CD4-positive, alpha-beta memory T cell (primary cell): ENCODE results near the gene WFS1. TPM values are rescaled to one million over a fixed set of nuclear protein-coding genes. Genes with fewer than 3 reads are reported as not detected.

Source experiments
- CTCF ChIA-PET: fragments of 350-600 bp; sonication (Branson Sonifier 250); formaldehyde crosslinking; loops from one replicate; lab custom pipeline; 2021; ENCODE audit warnings: inconsistent platforms; ENCODE audit not compliant: partially characterized antibody; lab: Charles Lee
- POLR2A ChIA-PET: fragments of 350-600 bp; sonication (Branson Sonifier 250); formaldehyde crosslinking; loops from one replicate; lab custom pipeline; 2021; ENCODE audit not compliant: partially characterized antibody; lab: Charles Lee
- DNase-seq, 5 donors: peaks; one replicate each; pipeline versions ENCODE4 v3.0.0 to v3.0.0-alpha.2; 2020 to 2022; ENCODE audit warnings: mixed read lengths in 1 of 5
- H3K27ac ChIP-seq: one replicate; pipeline ENCODE4 v1.7.0; 2013; ENCODE audit warnings: low read depth, low read length
- H3K27me3 ChIP-seq: 2 replicates; pipeline ENCODE4 v1.7.0; 2013; ENCODE audit warnings: mild to moderate bottlenecking, low read length, moderate library complexity; ENCODE audit not compliant: insufficient read depth
- H3K36me3 ChIP-seq: 2 replicates; pipeline ENCODE4 v1.7.0; 2013; ENCODE audit warnings: mild to moderate bottlenecking, low read length, moderate library complexity; ENCODE audit not compliant: insufficient read depth
- H3K4me1 ChIP-seq: 2 replicates; pipeline ENCODE4 v1.7.0; 2013; ENCODE audit warnings: mild to moderate bottlenecking, low read length, moderate library complexity; ENCODE audit not compliant: insufficient read depth
- H3K4me3 ChIP-seq, 2 donors: one replicate each; pipeline ENCODE4 v1.7.0; 2013; ENCODE audit warnings: low read length in 2 of 2, mild to moderate bottlenecking in 1 of 2
- H3K9me3 ChIP-seq, 2 donors: one replicate each; pipeline ENCODE4 v1.7.0; 2013; ENCODE audit warnings: low read length in 2 of 2, control low read depth in 1 of 2; ENCODE audit not compliant: control insufficient read depth in 1 of 2
- H3K27ac Mint-ChIP-seq, 7 donors: one replicate each; pipeline ENCODE4 v1.8.0; 2020 to 2021; ENCODE audit warnings: mixed read lengths in 7 of 7, mild to moderate bottlenecking in 6 of 7, inconsistent platforms in 3 of 7, moderate library complexity in 3 of 7
- H3K27me3 Mint-ChIP-seq, 2 donors: one replicate each; pipeline ENCODE4 v1.8.0; 2020 to 2021; ENCODE audit warnings: mixed read lengths in 2 of 2
- H3K36me3 Mint-ChIP-seq, 2 donors: one replicate each; pipeline ENCODE4 v1.8.0; 2020 to 2021; ENCODE audit warnings: mixed read lengths in 2 of 2, inconsistent platforms in 1 of 2, mild to moderate bottlenecking in 1 of 2
- H3K4me1 Mint-ChIP-seq, 4 donors: one replicate each; pipeline ENCODE4 v1.8.0; 2020 to 2021; ENCODE audit warnings: mixed read lengths in 4 of 4, mild to moderate bottlenecking in 1 of 4
- H3K4me3 Mint-ChIP-seq, 8 donors: one replicate each; pipeline ENCODE4 v1.8.0; 2020 to 2021; ENCODE audit warnings: mixed read lengths in 8 of 8, mild to moderate bottlenecking in 7 of 8, moderate library complexity in 6 of 8, inconsistent platforms in 3 of 8
- H3K9me3 Mint-ChIP-seq, 8 donors: one replicate each; pipeline ENCODE4 v1.8.0; 2020 to 2021; ENCODE audit warnings: mixed read lengths in 8 of 8, mild to moderate bottlenecking in 5 of 8, inconsistent platforms in 3 of 8, moderate library complexity in 1 of 8
- intact Hi-C: fragments of 100-400 bp; cut with micrococcal nuclease; formaldehyde crosslinking; loops from one replicate; pipeline ENCODE4 v1.15.1; 2023
- polyA plus RNA-seq, 2 donors: library from polyadenylated mRNA; unstranded; fragments of 300-500 nt; fragmentation: Illumina TruSeq; gene quantifications; one replicate each; pipeline ENCODE4 v1.2.3, GENCODE V29; 2021
- total RNA-seq, 2 experiments: library from RNA; stranded (reverse); gene quantifications; one replicate each; pipeline ENCODE4 v1.2.3, GENCODE V29; 2021

Gene WFS1
- total and polyA plus RNA-seq, 4 experiments from 2014 or later: 2.6 to 5.5 (median 4.3) TPM

DNA sequence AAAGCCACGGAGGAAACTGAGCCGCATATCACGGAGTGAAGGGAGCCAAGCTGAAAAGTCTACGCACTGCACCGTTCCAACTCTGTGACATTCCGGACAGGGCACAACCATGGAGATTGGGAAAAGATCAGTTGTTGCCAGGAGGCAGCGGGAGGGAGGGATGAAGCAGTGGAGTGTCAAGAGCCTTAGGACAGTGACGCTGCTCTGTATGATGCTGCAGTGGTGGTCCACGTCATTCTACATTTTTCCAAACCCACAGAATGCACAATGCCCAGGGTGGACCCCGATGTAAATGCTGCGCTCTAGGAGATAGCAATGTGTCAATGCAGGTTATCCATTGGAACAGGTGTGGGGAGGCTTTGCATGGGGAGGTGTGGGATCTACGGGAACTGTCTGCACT is 7.5 kb upstream of the WFS1 start:
- Mint-ChIP-seq H3K36me3 (no peaks in the 10 kb centered on the region), H3K27me3 (peaks cover 14 to 18% of the 10 kb centered on the region in 2 donors), H3K9me3 (no peaks in the 10 kb centered on the region), H3K27ac (no peak overlapping the region), H3K4me3 (no peak overlapping the region), H3K4me1 (peaks cover 0 to 3% (median 2%) of the 10 kb centered on the region in 4 donors)
- Histone ChIP-seq H3K4me1 (no peaks in the 10 kb centered on the region), H3K9me3 (no peaks in the 10 kb centered on the region), H3K4me3 (no peak overlapping the region), H3K36me3 (no peaks in the 10 kb centered on the region), H3K27ac (no peak overlapping the region), H3K27me3 (no peaks in the 10 kb centered on the region)
- ChIA-PET CTCF (interaction anchor here (2.1 to 2.8 kb wide), 2 partner anchors 12 to 65 kb away, joined by 9 to 21 read pairs; no protein-coding TSS in a partner anchor), POLR2A (no interaction called here)
- no peak for DNase-seq
- intact Hi-C loops: no loop called here

DNA sequence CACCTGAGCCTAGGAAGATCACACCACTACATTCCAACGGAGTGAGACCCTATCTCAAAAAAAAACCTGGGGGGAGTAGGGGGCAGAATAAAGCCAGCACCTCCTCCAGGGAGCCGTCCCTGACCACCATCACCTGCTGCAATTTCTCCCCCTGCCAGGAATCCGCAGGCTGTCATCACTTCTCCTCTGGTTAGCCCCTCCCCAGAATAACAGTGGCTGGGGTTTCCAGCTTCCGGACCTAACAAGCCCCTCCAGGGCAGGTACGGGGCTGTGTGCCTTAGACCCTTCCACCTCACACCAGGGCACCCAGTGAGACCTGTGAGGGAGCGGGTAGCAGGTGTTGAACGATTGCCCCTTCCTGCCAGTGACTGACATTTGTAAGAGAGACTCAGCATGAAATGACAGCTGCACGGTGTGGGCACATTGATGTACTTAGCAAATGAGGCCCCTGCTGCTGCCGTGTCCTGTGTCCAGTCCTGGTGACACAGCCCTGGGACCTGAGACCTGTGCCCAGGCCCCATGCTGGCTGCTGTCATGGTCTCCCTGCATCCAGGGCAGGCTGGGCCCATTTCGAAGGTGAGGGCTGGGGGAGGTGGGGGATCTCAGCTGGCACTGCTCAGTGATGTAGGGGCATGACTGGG is 6.7 kb upstream of the WFS1 start:
- H3K9me3 ChIP-seq: no peaks in the 10 kb centered on the region
- POLR2A ChIA-PET: no interaction called here
- no peaks in the 10 kb centered on the region for H3K36me3 ChIP-seq
- H3K27me3 ChIP-seq: no peaks in the 10 kb centered on the region
- Mint-ChIP-seq H3K36me3 (no peaks in the 10 kb centered on the region), H3K9me3 (no peaks in the 10 kb centered on the region), H3K27ac (no peak overlapping the region), H3K27me3 (peaks cover 6 to 12% of the 10 kb centered on the region in 2 donors), H3K4me3 (no peak overlapping the region), H3K4me1 (peaks cover 0 to 5% (median 3%) of the 10 kb centered on the region in 4 donors)
- H3K4me3 ChIP-seq: no peak overlapping the region
- intact Hi-C loops: no loop called here
- H3K4me1 ChIP-seq: no peaks in the 10 kb centered on the region
- CTCF ChIA-PET: interaction anchor here (2.1 to 2.8 kb wide), 3 partner anchors 9 to 64 kb away, joined by 9 to 21 read pairs (median 10); no protein-coding TSS in a partner anchor
- DNase-seq: no peak
- no peak overlapping the region for H3K27ac ChIP-seq

- H3K4me3 ChIP-seq: no peak overlapping the region
- intact Hi-C loops: no loop called here
These were observed 6.0 kb upstream of the WFS1 start for GRCh38 chr4:6263526-6264224.

GRCh38 chr4:6264225-6264540 is 5.5 kb upstream of the WFS1 start:
- no peak overlapping the region for H3K27ac ChIP-seq

More at GRCh38 chr4:6263526-6264224, 6.0 kb upstream of the WFS1 start:
- H3K36me3 Mint-ChIP-seq: no peaks in the 10 kb centered on the region
- no peak overlapping the region for H3K4me3 Mint-ChIP-seq
- ChIA-PET CTCF (interaction anchor here (1.3 to 2.8 kb wide), 7 partner anchors 10 to 129 kb away, joined by 3 to 21 read pairs (median 8); no protein-coding TSS in a partner anchor), POLR2A (no interaction called here)
- Histone ChIP-seq H3K36me3 (no peaks in the 10 kb centered on the region), H3K27ac (no peak overlapping the region), H3K9me3 (no peaks in the 10 kb centered on the region), H3K27me3 (no peaks in the 10 kb centered on the region), H3K4me1 (no peaks in the 10 kb centered on the region)
- H3K9me3 Mint-ChIP-seq: no peaks in the 10 kb centered on the region
- H3K27me3 Mint-ChIP-seq: peaks cover 5 to 14% of the 10 kb centered on the region in 2 donors
- H3K4me1 Mint-ChIP-seq: peaks cover 1 to 12% (median 5%) of the 10 kb centered on the region in 4 donors
- no peak for DNase-seq
- no peak overlapping the region for H3K27ac Mint-ChIP-seq

DNA sequence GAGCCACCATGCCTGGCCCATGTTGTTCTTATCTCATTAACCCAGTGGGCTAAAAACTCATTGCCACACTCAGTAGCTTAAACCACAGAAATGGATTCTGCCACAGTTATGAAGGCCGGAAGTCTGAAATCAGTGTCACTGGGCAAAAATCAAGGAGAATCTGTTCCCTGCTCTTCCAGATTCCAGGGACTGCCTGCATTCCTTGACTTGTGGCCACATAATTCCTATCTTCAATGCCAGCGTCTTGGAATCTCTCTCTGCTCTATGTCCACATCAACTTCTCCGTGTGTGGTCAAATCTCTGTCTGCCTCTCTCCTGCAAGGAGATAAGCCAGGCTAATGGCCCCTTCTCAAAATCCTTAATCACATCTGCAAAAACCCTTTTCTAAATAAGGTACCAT is 4.1 kb upstream of the WFS1 start:
- Histone ChIP-seq H3K4me1 (peaks cover 10% of the 10 kb centered on the region), H3K36me3 (no peaks in the 10 kb centered on the region), H3K4me3 (no peak overlapping the region), H3K9me3 (no peaks in the 10 kb centered on the region), H3K27ac (no peak overlapping the region), H3K27me3 (no peaks in the 10 kb centered on the region)
- POLR2A ChIA-PET: no interaction called here
- no peak for DNase-seq
- Mint-ChIP-seq H3K36me3 (peaks cover 0 to 2% of the 10 kb centered on the region in 2 donors), H3K27me3 (peaks cover 0 to 11% of the 10 kb centered on the region in 2 donors), H3K27ac (no peak overlapping the region), H3K9me3 (no peaks in the 10 kb centered on the region), H3K4me3 (no peak overlapping the region), H3K4me1 (peaks cover 9 to 19% (median 12%) of the 10 kb centered on the region in 4 donors)
- CTCF ChIA-PET: interaction anchor here (1.2 to 2.3 kb wide), 3 partner anchors 13 to 66 kb away, joined by 4 to 20 read pairs (median 4); no protein-coding TSS in a partner anchor
- intact Hi-C loops: loop anchor here (5.0 kb wide), 1 partner anchor 452 kb away; the partner anchor contains the start of gene BLOC1S4

More at GRCh38 chr4:6264225-6264540, 5.5 kb upstream of the WFS1 start:
- Histone ChIP-seq H3K9me3 (no peaks in the 10 kb centered on the region), H3K27me3 (no peaks in the 10 kb centered on the region), H3K36me3 (no peaks in the 10 kb centered on the region), H3K4me1 (peaks cover 5% of the 10 kb centered on the region), H3K4me3 (no peak overlapping the region)
- DNase-seq: peak in 1 of 5 donors; percentile 5
- intact Hi-C loops: no loop called here
- H3K9me3 Mint-ChIP-seq: no peaks in the 10 kb centered on the region
- no peak overlapping the region for H3K4me3 Mint-ChIP-seq
- CTCF ChIA-PET: interaction anchor here (1.3 to 2.8 kb wide), 7 partner anchors 10 to 130 kb away, joined by 3 to 21 read pairs (median 8); no protein-coding TSS in a partner anchor
- H3K36me3 Mint-ChIP-seq: no peaks in the 10 kb centered on the region
- POLR2A ChIA-PET: no interaction called here
- H3K4me1 Mint-ChIP-seq: peaks cover 6 to 15% (median 8%) of the 10 kb centered on the region in 4 donors
- H3K27ac Mint-ChIP-seq: no peak overlapping the region
- H3K27me3 Mint-ChIP-seq: peaks cover 5 to 14% of the 10 kb centered on the region in 2 donors

DNA sequence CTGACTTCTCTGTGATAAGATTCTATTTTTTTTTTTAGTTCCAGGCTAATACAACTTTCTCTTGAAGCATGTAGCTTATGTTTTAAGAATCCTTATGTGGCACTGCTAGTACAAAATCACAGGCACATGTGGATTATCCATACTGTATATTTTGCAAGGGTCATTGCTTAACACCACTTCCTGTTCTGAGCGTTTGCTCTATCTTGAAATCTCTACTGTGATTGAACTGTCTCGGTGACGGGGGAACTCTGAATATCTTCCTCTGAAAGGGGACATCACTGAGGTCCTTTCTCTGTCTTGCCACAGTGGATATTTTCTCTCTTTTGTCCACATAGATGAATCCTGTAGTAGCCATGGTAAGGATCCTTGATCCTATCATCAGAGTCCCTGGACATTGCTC is 2.1 kb upstream of the WFS1 start:
- Histone ChIP-seq H3K4me3 (no peak overlapping the region), H3K27me3 (no peaks in the 10 kb centered on the region), H3K9me3 (no peaks in the 10 kb centered on the region), H3K27ac (no peak overlapping the region), H3K36me3 (no peaks in the 10 kb centered on the region), H3K4me1 (peaks cover 10% of the 10 kb centered on the region)
- Mint-ChIP-seq H3K9me3 (no peaks in the 10 kb centered on the region), H3K4me1 (peaks cover 13 to 25% (median 14%) of the 10 kb centered on the region in 4 donors), H3K27ac (no peak overlapping the region), H3K4me3 (no peak overlapping the region), H3K36me3 (peaks cover 0 to 2% of the 10 kb centered on the region in 2 donors), H3K27me3 (peaks cover 0 to 2% of the 10 kb centered on the region in 2 donors)
- DNase-seq: no peak
- POLR2A ChIA-PET: no interaction called here
- CTCF ChIA-PET: interaction anchor here (0.7 to 1.9 kb wide), 6 partner anchors 10 to 609 kb away, joined by 3 to 10 read pairs (median 4); no protein-coding TSS in a partner anchor
- intact Hi-C loops: loop anchor here (5.0 kb wide), 1 partner anchor 450 kb away; the partner anchor contains the start of gene BLOC1S4
